A549 (cell line): Measurements from ENCODE around the gene SUPT4H1. TPM values are rescaled to one million over a fixed set of nuclear protein-coding genes. Genes with fewer than 3 reads are reported as not detected.

Experiments
- ATAC-seq, 2 experiments: fragments of 200-7000 bp in 1 of 2; fragments of >200 bp in 1 of 2; cut with Nextera tagmentation in 1 of 2; cut with Tn5 transposase in 1 of 2; 3 replicates each; pipeline versions ENCODE4 v1.8.0 to v1.9.1; 2018 to 2020; ENCODE audit warnings: mild to moderate bottlenecking in 1 of 2, moderate library complexity in 1 of 2
- CTCF ChIA-PET: fragments of 300-600 bp; sonication (Branson Sonifier 250); formaldehyde crosslinking; extraction: SDS; loops from one replicate; lab custom pipeline; 2021; ENCODE audit warnings: antibody characterized with exemption, inconsistent platforms; lab: Yijun Ruan, JAX
- POLR2A ChIA-PET: fragments of 350-600 bp; formaldehyde crosslinking; extraction: SDS; loops from one replicate; lab custom pipeline; 2021; ENCODE audit warnings: antibody characterized with exemption, inconsistent platforms; lab: Yijun Ruan, JAX
- DNase-seq, 2 experiments: peaks; one replicate each; pipeline versions ENCODE4 v3.0.0 to v3.0.0-alpha.2; 2011 to 2016; ENCODE audit warnings: low read depth in 1 of 2, low spot score in 1 of 2
- FAIRE-seq: peaks from 2 replicates; lab custom pipeline; 2011; peaks lifted over from hg19 to GRCh38; lab: Jason Lieb, UNC
- H3K27ac ChIP-seq, 2 experiments: fragments of >200 bp; sonication (Bioruptor Twin); formaldehyde crosslinking; 3 replicates each; pipeline ENCODE4 v1.5.1; 2016 to 2017
- H3K4me1 ChIP-seq: fragments of >200 bp; sonication (Bioruptor Twin); formaldehyde crosslinking; 3 replicates; pipeline ENCODE4 v1.6.1; 2016
- H3K4me2 ChIP-seq: fragments of >200 bp; sonication (Bioruptor Twin); formaldehyde crosslinking; 3 replicates; pipeline ENCODE4 v1.6.1; 2016
- H3K4me3 ChIP-seq: fragments of >200 bp; sonication (Bioruptor Twin); formaldehyde crosslinking; 3 replicates; pipeline ENCODE4 v1.5.1; 2016
- H3K9me3 ChIP-seq: fragments of >200 bp; sonication (Bioruptor Twin); formaldehyde crosslinking; 3 replicates; pipeline ENCODE4 v1.6.1; 2016
- CBX2 ChIP-seq: fragments of 200-600 bp; sonication (generic); IDR thresholded peaks from 2 replicates; pipeline ENCODE4 v1.6.1; 2016; ENCODE audit warnings: low read depth, mild to moderate bottlenecking, borderline replicate concordance
- CHD4 ChIP-seq: fragments of 200-600 bp; sonication (generic); IDR thresholded peaks from 2 replicates; pipeline ENCODE4 v1.6.1; 2016; ENCODE audit warnings: antibody characterized with exemption, mild to moderate bottlenecking, borderline replicate concordance
- EHMT2 ChIP-seq: fragments of 200-600 bp; sonication (generic); IDR thresholded peaks from 2 replicates; pipeline ENCODE4 v1.6.1; 2016; ENCODE audit warnings: antibody characterized with exemption, low read depth, mild to moderate bottlenecking, moderate library complexity
- EP300 ChIP-seq, 2 experiments: fragments of >200 bp; sonication (Bioruptor Twin); formaldehyde crosslinking; IDR thresholded peaks; 2 replicates in 1 of 2; 3 replicates in 1 of 2; pipeline ENCODE4 v1.6.1; 2016 to 2017
- ESRRA ChIP-seq: fragments of 150-350 bp; IDR thresholded peaks from 2 replicates; pipeline ENCODE4 v1.6.1; 2014; ENCODE audit warnings: mild to moderate bottlenecking, low read length, borderline replicate concordance
- GATA3 ChIP-seq: IDR thresholded peaks from 2 replicates; pipeline ENCODE4 v1.6.1; 2012; ENCODE audit warnings: borderline replicate concordance
- HDAC2 ChIP-seq: fragments of 200-600 bp; sonication (generic); IDR thresholded peaks from 2 replicates; pipeline ENCODE4 v1.6.1; 2016
- NFE2L2 ChIP-seq: fragments of 150-350 bp; conservative IDR thresholded peaks from 2 replicates; pipeline ENCODE4 v1.6.1; 2014; ENCODE audit warnings: low read length
- POLR2A ChIP-seq: IDR thresholded peaks from 2 replicates; pipeline ENCODE4 v1.6.1; 2012; ENCODE audit warnings: mild to moderate bottlenecking, low read length
- POLR2AphosphoS2 ChIP-seq: conservative IDR thresholded peaks from 2 replicates; pipeline ENCODE4 v1.6.1; 2012; ENCODE audit warnings: low read length, improper control_type of control experiment, inconsistent platforms
- RCOR1 ChIP-seq: fragments of 150-350 bp; IDR thresholded peaks from 2 replicates; pipeline ENCODE4 v1.6.1; 2014; ENCODE audit warnings: antibody characterized with exemption, low read length, low read depth
- SMC3 ChIP-seq: fragments of >200 bp; sonication (Bioruptor Twin); formaldehyde crosslinking; IDR thresholded peaks from 3 replicates; pipeline ENCODE4 v1.6.1; 2018; ENCODE audit warnings: inconsistent platforms
- TFCP2L1 ChIP-seq: fragments of 250-450 bp; sonication (Bioruptor Pico); IDR thresholded peaks from 2 replicates; pipeline ENCODE4 v1.5.0; 2021; ENCODE audit warnings: mild to moderate bottlenecking
- WGBS: methylation state at CpG from one replicate; pipeline ENCODE4 v1.1.6; 2017; ENCODE audit errors: missing lambda C conversion rate; 5-methylcytosine and 5-hydroxymethylcytosine counted together
- polyA plus RNA-seq, 4 experiments: library from polyadenylated mRNA; depleted of rRNA in 3 of 4; stranded (reverse); fragments of >200 nt; fragmentation: RNase III in 1 of 4; extraction: RNeasy Plus Mini Kit Qiagen cat#74134 plus additional on column Dnase treatment in 1 of 4; gene quantifications; 2 replicates in 3 of 4; 3 replicates in 1 of 4; pipeline ENCODE4 v1.2.3, GENCODE V29; 2011 to 2017
- TF ChIP-seq, protein P1 (sequence below): fragments of 150-350 bp; IDR thresholded peaks from 2 replicates; pipeline ENCODE4 v1.6.1; 2014; ENCODE audit warnings: low read depth, mild to moderate bottlenecking, low read length
- TF ChIP-seq, protein P2 (sequence below): fragments of 250-450 bp; sonication (Bioruptor Pico); IDR thresholded peaks from 2 replicates; pipeline ENCODE4 v1.5.0; 2020; ENCODE audit warnings: low read depth, mild to moderate bottlenecking, moderate library complexity
- TF ChIP-seq, protein P3 (sequence below): fragments of 200-600 bp; sonication (generic); IDR thresholded peaks from 2 replicates; pipeline ENCODE4 v1.6.1; 2016; ENCODE audit warnings: antibody characterized with exemption, mild to moderate bottlenecking, moderate library complexity

The SUPT4H1 gene
- polyA plus RNA-seq, 2 of the 4 experiments (the other 2 are of a cell fraction) = 123 to 241 TPM

DNA sequence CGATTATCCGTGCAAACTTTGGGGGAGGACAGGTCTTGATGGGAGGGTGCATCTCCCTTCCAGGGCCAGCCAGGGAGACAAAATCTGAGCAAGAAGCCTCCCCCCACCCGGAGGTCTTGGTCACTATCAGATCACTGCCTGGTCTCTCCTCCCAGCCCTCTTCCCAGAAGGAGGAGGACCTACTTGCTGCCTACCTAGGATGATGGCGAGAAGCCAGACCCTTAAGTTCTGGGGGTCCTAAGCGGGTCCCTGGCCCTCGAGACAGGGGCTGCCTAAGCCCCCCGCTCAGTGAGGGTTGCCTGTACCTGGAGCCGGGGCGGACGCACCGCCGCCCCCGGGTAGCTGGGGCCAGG is 28.0 kb downstream of the SUPT4H1 start:
- no peak for DNase-seq
- ATAC-seq = no peak
- Histone ChIP-seq H3K4me2 (no peak overlapping the region), H3K27ac (no peak overlapping the region), H3K4me1 (peaks cover 9% of the 10 kb centered on the region), H3K4me3 (no peak overlapping the region), H3K9me3 (no peaks in the 10 kb centered on the region)
- ChIA-PET POLR2A (no interaction called here), CTCF (interaction anchor here (3.8 to 19.5 kb wide), 3 partner anchors 20 to 124 kb away, joined by 34 to 232 read pairs (median 165); partner anchors contain the start of gene RNF43)
- WGBS = 81% methylated on average over 11 of the region's 13 CpGs
- no peak for FAIRE-seq
- TF ChIP-seq RCOR1 (no peak), CBX2 (no peak), NFE2L2 (no peak)
- TF ChIP-seq, protein P1, sequence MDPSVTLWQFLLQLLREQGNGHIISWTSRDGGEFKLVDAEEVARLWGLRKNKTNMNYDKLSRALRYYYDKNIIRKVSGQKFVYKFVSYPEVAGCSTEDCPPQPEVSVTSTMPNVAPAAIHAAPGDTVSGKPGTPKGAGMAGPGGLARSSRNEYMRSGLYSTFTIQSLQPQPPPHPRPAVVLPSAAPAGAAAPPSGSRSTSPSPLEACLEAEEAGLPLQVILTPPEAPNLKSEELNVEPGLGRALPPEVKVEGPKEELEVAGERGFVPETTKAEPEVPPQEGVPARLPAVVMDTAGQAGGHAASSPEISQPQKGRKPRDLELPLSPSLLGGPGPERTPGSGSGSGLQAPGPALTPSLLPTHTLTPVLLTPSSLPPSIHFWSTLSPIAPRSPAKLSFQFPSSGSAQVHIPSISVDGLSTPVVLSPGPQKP = no peak

DNA sequence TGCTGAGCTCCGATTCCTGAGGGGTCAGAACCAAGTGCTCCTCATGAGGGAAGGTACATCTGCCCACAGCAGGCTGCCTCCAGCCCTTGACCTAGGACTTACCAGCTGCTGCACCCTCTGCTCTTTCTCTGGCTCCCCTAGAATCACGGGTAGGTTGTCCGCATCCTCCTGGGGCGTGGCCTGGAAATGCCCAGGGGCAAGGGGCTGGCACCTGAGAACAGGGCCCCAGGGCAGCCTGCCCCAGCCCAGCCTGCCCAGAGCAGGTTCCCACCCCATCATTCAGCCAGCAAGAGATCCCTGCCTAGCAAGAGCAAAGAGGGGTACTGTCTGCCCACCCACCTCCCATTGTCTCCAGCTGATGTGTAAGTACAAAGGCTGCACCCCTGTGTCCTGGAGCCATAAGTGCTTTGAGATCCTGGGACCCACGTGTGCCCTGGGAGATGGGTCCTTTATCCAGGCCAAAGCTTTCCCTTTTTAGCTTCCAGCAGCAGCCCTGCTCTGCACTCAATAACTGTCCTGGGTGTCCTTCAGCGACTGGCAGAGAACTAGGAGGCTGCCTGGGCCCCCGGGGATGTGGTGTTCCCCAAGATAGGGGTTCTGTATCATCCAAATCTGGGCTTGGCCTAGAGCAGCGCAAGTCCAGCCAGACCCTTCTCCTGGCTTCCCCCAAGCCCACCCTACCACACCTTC is 28.5 kb downstream of the SUPT4H1 start:
- H3K9me3 ChIP-seq = no peaks in the 10 kb centered on the region
- ChIA-PET POLR2A (interaction anchor here (1.0 to 1.2 kb wide), 2 partner anchors 14 to 29 kb away, joined by 3 read pairs; partner anchors contain the start of gene SUPT4H1), CTCF (interaction anchor here (1.0 to 19.5 kb wide), 7 partner anchors 10 to 124 kb away, joined by 3 to 232 read pairs (median 4); partner anchors contain the start of gene RNF43)
- no peak overlapping the region for H3K4me3 ChIP-seq
- peaks cover 9% of the 10 kb centered on the region for H3K4me1 ChIP-seq
- H3K27ac ChIP-seq = no peak overlapping the region
- TF ChIP-seq POLR2AphosphoS2 = no peak
- TF ChIP-seq HDAC2 = no peak
- TF ChIP-seq CHD4 = no peak
- TF ChIP-seq, protein P2, sequence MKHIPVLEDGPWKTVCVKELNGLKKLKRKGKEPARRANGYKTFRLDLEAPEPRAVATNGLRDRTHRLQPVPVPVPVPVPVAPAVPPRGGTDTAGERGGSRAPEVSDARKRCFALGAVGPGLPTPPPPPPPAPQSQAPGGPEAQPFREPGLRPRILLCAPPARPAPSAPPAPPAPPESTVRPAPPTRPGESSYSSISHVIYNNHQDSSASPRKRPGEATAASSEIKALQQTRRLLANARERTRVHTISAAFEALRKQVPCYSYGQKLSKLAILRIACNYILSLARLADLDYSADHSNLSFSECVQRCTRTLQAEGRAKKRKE (CRISPR knock-in tag) = no peak
- no peak for TF ChIP-seq SMC3
- no peak for TF ChIP-seq ESRRA
- TF ChIP-seq TFCP2L1 = no peak
- no peak for TF ChIP-seq NFE2L2
- TF ChIP-seq GATA3 = no peak
- TF ChIP-seq POLR2A = no peak
- TF ChIP-seq, protein P3, sequence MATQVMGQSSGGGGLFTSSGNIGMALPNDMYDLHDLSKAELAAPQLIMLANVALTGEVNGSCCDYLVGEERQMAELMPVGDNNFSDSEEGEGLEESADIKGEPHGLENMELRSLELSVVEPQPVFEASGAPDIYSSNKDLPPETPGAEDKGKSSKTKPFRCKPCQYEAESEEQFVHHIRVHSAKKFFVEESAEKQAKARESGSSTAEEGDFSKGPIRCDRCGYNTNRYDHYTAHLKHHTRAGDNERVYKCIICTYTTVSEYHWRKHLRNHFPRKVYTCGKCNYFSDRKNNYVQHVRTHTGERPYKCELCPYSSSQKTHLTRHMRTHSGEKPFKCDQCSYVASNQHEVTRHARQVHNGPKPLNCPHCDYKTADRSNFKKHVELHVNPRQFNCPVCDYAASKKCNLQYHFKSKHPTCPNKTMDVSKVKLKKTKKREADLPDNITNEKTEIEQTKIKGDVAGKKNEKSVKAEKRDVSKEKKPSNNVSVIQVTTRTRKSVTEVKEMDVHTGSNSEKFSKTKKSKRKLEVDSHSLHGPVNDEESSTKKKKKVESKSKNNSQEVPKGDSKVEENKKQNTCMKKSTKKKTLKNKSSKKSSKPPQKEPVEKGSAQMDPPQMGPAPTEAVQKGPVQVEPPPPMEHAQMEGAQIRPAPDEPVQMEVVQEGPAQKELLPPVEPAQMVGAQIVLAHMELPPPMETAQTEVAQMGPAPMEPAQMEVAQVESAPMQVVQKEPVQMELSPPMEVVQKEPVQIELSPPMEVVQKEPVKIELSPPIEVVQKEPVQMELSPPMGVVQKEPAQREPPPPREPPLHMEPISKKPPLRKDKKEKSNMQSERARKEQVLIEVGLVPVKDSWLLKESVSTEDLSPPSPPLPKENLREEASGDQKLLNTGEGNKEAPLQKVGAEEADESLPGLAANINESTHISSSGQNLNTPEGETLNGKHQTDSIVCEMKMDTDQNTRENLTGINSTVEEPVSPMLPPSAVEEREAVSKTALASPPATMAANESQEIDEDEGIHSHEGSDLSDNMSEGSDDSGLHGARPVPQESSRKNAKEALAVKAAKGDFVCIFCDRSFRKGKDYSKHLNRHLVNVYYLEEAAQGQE = no peak
- no peak for TF ChIP-seq EHMT2
- TF ChIP-seq EP300 (IDR thresholded peaks at IDR 0.05) = no peak
- TF ChIP-seq, all 56 proteins: peak for 0
- no peak for FAIRE-seq
- no peak for DNase-seq
- WGBS = 63% methylated on average over 7 of the region's 8 CpGs
- no peak for ATAC-seq
- H3K4me2 ChIP-seq = no peak overlapping the region
